ENCODE measurements around the gene CPS1.

CPS1 gene

DNA sequence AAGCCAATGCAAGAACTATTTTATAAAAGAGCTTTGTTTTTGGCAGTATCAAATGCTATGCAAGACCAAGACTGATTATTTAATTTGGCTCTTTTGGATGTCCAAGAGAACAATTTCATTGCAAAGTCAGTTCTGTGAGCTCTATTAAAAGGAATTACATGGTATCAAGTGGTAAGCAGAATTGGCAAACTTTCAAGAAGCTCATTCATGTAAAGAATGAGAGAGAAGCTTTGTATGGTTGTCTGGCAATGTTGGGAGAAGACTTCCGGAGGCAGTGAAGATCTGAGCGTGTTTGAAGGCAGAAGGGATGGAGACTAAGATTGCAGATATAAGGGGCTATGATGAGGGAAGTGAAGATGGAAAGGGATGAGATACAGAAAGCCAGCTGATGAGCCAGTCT lies 49.6 kb downstream of the CPS1 start:
- DNase-seq (ENCODE audit: low read depth), result no peak

DNA sequence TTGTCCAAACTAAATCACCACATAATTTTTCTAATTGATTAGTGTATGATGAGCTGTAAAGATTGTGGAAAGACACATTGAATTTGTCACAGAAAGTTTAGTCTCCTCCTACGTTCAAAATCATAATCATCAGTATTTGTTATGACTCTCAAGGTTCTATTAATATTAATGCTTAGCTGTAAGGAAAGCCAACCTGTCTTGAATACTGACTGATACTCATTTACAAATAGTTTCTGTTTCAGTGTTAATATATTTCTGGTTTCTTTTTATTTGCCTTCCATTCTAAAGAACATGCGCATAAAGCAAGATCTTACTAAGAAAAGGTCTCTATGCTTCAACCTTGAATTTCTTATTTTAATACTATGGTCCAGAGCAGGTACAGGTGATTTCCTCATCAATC lies 55.1 kb downstream of the CPS1 start:
- no peak for DNase-seq (ENCODE audit: low read depth)

DNA sequence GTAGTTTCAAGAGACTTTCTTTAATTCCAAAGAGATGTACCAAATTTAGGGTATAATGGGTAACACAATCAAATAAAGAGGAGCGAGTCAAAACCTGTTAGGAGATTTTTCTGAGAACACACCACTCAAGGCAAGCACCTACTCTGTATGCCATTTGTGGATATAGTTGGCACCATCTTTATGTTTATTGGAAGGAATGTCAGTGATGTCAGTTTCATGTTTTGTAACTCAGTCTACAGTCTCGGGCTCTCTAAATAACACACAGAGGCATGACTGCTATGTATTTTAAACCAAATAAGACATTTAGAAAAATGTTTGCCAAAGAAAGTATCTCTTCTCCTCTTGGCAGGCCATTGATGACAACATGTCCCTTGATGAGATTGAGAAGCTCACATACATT lies 59.7 kb downstream of the CPS1 start:
- no peak for DNase-seq (ENCODE audit: low read depth)

DNA sequence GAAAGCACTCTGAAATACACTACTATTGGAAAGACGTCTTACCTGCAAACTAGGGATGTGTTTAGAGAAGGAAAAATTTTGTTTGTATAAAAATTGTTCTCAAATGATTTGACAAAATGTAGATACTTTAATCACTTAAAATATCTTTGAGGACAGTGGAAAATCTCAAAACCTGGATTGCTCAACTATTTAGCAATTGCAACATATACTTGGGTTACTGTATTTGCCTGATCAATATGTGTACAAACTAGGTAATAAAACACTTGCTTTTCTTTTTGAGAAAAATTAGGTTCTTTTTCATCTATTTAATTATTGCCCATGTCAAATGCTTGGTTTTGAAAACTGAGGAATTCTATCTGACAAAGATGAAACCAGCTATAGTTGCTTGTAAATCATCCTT lies 60.9 kb downstream of the CPS1 start:
- DNase-seq (ENCODE audit: low read depth), result no peak

DNA sequence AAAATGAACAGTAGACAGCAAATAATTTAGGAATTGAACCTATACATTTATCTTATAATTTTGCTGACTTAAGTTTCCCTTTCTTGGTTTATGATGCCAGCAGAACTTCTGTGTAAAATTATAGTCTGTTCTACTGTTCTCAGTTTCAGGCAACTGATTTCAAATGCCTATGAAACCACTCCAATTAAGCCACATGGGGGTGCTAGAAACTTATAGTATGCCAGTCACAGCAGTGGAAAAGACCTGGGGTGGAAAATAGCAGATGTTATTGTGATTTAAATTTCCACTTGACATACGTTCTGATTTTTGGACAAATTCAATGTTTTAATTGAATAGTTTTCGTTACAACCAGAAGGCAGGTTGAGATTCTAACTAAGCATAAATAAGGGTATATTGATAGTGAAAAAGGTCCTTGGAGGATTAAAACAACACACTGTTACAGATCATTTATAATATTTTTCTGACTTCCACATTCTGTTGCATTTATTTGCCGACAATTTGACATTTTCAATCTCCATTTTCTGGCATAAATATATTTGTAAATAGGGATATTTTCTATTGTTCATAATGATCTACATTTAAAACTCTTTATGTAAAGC lies 61.4 kb downstream of the CPS1 start:
- DNase-seq (ENCODE audit: low read depth), result no peak

DNA sequence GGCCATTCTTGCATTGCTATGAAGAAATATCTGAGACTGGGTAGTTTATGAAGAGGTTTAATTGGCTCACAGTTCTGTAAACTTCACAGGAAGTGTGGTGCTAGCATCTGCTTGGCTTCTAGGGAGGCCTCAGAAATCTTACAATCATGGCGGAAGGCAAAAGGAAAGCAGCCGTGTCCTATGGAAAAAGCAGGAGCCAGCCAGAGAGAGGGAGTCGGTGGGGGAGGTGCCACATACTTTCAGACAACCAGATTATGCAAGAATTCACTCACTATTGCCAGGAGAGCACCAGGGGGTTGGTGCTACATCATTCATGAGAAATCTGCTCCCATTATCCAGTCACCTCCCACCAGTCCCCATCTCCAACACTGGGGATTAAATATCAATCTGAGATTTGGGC lies 64.1 kb downstream of the CPS1 start:
- DNase-seq (ENCODE audit: low read depth), result no peak

DNA sequence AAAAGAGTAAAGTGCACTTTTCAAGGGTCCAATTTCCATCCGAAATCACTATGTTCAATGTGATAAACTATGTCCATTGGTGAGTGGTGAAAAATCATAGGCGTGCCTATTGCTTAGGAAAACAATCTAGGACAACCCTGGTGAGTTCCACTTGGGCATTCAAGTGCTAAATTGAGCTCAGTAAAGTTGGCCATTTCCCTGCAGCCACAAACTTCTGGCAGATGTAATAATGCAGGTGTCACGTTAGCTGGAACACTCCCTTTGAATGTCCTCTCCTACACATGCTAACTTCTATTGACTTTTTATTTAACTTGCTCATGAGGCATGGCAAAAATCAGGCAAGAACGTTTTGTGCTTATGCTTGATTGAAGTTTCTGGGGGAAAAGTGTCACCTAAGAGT lies 67.1 kb downstream of the CPS1 start:
- DNase-seq (ENCODE audit: low read depth), result no peak

DNA sequence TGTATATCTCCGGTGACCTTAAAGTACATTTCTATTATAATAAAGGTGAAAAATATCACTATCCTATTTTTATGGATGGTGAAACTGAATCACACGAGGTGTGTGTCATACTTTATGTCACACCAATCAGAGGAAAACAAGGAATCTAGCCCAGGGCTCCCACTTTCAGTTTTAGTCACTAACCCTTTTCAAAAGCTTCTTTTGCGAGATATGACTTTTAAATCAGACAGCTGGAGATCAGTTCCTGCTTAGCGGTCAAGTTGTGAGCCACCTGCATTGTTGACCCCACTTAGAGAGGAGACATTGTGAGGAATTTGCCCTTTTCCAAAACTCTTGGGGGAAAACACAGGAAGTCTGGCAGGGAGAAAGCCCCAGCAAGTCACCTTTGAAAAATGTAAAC lies 70.5 kb downstream of the CPS1 start:
- DNase-seq (ENCODE audit: low read depth), result peak; percentile 28

DNA sequence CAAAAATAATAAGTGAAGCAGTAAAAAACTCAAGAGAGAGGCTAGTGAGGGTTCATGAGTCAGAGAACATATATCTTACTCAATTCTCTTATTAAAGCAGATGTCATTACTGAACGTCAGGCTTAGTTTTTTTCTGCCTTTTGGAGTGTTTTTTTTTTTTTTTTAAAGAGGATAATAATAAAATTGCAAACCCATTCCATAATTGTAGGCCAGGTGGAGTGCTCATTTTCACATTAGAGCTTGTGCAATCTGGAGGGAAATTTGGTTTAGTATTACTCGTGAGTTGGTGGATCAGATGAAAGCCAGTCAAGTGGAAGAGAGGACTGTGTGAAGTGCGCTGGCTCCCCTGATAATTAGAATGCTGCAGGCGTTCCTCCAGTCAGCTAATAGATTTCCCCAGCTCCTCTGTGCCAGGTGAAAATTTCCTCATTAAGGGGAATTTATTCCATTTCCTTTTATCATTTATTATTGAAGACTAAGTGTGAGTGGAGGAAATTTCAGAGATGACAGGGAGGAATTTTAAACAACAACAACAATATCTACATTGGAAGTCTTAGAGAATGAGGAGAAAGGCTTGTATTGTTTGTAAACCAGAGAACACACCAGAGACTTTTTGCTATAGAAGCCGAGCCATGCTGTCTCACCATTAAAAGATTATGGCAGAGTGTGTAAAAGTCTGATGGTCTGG lies 74.6 kb downstream of the CPS1 start:
- no peak for DNase-seq (ENCODE audit: low read depth)

DNA sequence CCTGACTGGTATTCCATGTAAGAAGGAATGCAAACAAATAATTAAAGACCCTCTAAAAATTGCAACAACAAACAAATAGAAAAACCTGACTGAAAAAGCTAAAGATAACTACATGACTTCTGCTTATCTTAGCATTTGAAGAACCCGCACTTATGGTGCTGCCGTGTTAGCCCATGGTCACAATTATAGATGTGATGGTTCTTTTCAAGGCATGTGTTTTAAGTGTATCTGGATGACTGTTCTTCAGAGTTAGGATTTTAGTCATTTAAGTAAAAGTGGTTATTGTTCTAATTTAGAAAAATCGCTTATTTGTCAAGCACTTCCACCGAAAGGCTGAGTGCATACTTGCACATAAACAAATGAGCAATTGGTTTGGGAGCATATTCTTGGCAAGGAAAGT lies 77.3 kb downstream of the CPS1 start:
- DNase-seq (ENCODE audit: low read depth), result no peak

DNA sequence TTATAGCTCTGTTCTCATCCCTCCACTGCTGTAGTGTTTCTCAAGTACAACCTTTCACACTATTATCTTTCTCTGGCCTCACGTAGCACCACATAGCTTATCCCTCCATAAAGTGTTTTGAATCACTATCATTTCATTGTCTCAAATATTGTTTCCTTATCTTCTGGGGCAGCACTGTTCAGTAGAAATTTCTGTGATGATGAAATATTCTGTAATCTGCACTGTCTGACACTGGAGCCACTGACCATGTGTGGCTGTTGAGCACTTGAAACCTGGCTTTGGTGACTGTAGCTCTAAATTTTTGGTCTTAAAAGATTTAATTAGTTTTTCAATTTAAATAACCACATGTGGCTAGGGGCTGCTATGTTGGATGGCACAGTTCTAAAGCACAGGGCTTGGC lies 78.9 kb downstream of the CPS1 start:
- no peak for DNase-seq (ENCODE audit: low read depth)

DNA sequence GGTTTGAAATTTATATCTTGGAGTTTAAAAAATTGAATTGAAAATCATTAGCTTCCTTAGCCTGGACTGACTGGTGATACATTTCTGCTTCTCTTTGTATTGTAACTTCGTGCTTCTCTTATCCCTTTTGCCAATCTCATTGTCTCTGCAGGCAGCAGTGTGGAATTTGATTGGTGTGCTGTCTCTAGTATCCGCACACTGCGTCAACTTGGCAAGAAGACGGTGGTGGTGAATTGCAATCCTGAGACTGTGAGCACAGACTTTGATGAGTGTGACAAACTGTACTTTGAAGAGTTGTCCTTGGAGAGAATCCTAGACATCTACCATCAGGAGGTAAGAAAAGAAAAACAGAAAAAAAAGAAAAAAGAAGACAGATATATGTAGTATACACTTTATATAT lies 85.9 kb downstream of the CPS1 start:
- no peak for DNase-seq (ENCODE audit: low read depth)

DNA sequence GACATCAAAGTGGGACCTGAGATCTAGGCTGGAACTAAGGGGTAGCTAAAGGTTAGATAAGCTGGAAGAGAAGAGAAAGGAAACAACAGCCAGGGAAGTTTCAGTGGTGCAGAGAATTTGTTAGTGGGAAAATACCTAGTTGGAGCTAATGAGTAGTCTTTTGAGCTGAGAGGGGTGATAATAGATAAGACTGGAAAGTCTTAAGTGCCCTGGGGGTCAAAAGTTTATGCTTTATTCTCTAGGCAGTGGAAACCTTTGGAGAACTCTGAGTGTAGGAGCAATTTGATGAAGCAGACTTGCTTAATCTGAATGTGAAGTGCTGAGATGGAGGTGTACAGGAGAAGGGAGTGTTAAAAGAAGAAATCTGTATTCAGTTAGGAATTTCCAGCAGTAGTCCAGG lies 90.8 kb downstream of the CPS1 start:
- no peak for DNase-seq (ENCODE audit: low read depth)

DNA sequence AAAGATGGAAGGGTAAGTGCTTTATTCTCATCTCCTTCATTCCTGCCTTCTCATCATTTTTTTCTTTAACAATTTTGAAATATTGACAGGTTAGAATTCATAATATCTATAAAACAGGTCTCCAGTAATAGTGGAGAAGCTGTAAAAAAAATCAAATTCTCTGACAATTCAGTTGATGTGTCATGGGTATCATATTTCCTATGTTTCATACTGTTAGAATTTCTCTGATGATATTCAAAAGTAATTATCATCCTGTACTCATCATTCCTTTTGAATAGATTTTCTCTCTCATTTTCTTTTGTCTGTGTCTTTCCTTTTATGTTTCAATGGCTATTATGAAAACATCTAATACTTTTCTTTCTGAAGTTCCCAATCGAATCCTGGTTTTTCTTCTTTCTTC lies 97.7 kb downstream of the CPS1 start:
- no peak for DNase-seq (ENCODE audit: low read depth)

DNA sequence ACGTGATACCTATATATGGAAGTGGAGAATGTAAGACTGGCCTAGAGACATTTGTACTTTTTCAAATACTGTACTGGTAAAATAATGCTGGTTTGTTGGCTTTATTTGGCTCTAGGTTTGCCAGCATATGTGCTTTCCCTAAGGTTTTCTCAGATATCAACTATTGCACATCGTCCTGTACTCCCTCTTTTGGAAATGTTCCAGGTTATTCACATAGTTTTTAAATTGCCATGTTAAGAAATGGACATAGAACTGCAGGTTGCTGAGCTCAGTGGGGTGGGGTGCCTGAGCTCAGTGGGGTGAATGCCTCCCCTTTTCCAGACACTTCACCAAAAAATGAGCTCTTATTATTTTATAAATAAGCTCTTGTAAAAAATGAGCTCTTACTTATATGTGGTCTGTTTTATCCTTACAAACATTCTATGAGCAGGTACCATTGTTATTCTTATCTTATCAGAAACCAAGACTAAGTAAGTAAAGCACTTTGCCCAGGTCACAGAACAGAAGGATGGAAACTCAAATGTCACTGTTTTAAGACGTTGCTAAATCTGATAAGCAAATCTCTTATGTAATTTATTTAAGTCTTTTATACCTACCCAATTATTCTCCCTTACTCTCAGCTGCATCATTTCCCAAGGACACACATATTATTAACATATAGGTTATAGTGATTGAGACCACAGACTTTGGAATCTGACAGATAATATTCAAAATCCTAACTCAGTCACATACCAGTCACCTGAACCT lies 99.0 kb downstream of the CPS1 start:
- DNase-seq (ENCODE audit: low read depth), result no peak

DNA sequence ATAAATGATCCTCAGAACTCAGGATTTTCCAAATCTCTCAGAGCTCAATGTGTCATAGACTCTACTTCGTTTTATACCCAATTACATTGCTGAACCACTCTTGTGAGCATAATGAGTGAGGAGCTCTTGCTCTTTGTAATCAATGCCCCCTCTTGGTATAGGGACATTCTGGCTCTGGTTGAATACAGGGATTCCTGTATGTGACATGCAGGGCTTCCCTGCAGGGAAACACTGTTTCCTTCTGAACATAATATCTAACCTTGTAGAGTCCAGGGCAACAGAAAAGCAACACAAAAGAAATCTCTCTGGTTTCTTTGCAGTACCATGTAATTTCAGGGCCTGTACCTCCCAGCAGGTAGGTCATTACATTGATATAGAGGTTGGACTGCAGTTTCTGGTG lies 101.5 kb downstream of the CPS1 start:
- DNase-seq (ENCODE audit: low read depth), result no peak

DNA sequence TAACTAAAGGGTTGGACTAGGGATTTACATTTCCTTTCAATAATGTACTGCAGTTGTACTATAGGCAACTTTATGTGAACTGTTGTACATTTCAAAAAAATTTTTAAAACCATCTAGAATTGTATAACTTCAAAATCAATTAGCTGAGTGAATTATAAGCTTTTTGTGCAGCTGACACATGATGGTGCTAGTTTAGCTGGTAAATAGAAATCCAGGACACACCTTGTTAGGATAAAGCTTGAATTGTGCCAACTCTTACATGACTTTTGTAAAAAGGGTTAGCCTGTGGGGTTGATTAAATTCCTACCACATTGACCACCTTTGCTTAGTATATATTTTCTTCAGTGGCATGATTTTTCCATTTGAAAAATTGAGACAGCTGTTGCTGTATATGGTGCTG lies 104.4 kb downstream of the CPS1 start:
- no peak for DNase-seq (ENCODE audit: low read depth)

DNA sequence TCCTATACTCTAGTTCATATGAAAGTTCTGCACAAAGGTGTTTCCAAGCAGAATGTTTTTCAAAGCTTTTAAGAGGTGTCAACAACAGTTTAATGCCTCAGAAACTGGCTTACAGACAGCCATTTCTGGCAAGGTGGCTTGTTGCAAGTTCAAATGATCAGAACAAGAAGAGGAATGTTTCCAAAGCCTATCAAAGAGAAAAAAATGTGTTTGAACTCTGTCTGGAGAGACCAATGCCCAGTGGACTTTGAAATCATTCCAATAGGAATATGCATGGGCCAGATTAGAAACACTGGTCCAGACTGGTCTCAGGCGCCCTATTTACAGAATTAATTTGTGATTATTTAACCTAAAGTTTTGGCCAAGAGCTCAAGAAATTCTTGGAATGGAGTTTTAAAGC lies 106.2 kb downstream of the CPS1 start:
- no peak for DNase-seq (ENCODE audit: low read depth)

DNA sequence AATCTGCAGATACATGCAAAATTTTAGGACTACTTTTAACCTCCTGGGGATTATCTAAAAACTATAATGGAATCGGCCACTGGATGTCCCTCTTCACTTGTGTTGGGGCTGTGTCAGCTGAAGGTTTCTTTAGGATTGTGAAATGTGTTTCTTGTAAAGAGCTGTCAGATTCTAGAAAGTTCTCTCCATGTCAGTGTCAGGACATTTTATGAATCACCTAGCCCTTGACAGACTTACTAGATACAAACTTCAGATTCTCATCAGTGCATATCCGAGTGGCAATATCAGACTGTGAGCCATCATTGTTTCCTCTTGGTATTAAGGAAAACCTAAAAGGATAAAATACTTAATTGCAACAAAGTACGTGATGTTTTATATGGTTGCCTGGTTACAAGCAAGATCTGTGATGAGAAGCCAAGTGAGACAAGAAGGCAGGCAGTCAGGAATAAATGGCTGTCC lies 107.3 kb downstream of the CPS1 start:
- DNase-seq (ENCODE audit: low read depth), result no peak

DNA sequence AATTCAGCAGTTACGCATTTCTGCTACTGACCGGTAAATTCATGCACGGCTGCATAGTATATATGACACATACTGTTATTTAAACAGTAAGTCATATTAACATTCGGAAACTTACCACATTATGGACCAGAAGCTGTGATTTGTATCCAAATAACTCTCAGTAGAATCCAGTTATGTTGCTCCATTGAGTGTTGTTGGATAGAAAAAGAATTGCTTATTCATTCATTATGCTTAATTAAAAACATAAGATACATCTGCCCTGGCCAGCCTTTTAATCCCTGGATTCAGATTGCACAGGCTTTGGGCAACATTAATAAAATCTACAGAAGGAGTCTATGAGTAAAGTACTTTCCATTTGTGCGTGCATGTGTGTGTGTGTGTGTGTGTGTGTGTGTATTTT lies 111.3 kb downstream of the CPS1 start:
- DNase-seq (ENCODE audit: low read depth), result no peak

DNA sequence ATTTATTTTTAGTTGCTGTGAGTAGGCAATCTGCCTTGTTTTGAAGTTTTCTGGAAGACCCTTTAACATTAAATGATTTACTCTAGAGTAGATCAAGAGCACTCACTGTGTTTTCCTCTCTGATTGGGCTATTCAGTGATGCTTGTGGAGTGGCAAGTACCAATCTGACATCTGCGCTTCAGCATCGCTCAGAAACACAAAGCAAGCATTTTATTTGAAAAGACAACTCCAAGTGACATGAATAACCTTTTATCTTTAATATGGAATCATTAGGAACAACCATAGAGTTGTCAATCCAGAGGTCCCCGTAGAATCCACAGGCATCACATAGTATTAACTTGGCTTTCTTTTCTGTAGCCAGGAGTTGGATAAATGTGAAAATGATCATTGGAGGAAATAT lies 114.7 kb downstream of the CPS1 start:
- no peak for DNase-seq (ENCODE audit: low read depth)

DNA sequence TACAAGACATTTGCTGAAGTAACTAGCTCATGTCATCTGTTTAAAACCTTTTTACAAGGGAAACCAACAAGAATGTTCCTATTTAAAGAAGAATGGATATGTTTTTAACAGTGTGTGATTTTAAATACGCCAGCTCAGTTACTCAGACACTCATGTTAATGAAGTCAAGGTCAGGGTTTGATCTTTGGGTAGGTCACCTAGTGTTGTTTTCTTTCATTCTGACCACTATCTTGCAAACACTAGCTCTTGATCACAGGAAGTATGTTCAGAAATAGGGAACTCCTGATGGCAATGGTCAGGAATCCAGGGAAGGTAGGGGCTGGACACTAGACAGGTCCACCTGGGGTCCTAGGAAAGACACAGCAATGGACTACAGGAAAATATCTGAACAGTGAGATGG lies 116.7 kb downstream of the CPS1 start:
- no peak for DNase-seq (ENCODE audit: low read depth)

DNA sequence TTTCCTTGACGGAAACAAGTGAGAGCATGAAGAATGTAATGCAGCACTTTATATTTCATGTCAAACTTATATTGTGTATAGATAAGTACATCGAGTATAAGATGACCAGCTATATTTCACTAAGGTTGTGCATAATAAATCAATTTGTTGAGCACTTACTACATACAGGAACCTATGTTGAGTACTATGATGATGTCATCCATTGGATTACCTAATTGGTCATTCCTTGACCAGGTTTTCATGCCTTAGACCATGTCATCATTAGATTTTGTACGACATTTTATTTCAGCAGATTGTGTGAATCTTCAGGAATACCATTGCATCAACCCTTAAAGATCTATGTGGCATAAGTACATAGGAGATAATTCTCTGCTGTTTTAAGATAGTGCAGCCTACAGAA lies 119.7 kb downstream of the CPS1 start:
- DNase-seq (ENCODE audit: low read depth), result no peak

DNA sequence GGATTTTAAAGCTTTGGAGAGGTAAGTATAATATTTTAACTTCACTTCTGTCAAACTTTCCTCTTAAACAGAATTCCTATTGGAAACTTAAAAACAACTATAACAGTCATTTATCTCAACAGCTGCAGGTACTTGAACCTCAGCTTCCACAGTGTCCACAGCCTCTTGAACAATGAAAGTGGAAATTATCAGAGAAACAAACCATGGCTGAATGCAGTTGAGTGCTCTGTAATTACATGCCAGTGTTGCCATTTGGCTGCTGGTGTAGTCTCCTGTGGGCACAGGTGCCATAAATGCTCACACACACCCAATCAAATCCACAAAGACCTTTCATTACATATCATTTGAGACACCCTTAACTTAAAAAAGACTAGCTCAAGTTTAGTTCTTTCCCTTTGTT lies 125.1 kb downstream of the CPS1 start:
- no peak for DNase-seq (ENCODE audit: low read depth)

Data from non-pigmented ciliary epithelial cell (primary cell).